Neural cell (in vitro differentiated cells): Measurements from ENCODE around the gene SNHG17.

Experiments used
- CTCF ChIP-seq: fragments of 450-650 bp; IDR thresholded peaks from 2 replicates; pipeline ENCODE4 v1.5.1; 2014; ENCODE audit warnings: antibody characterized with exemption, mild to moderate bottlenecking, moderate library complexity; ENCODE audit not compliant: poor library complexity, severe bottlenecking
- EZH2 ChIP-seq: fragments of 200-600, 300-800 bp; shearing (Covaris generic), sonication (generic); IDR thresholded peaks from 2 replicates; pipeline ENCODE4 v1.6.1; 2014; ENCODE audit warnings: antibody characterized with exemption, low read length, borderline replicate concordance, mild to moderate bottlenecking; ENCODE audit not compliant: insufficient read depth, poor library complexity, severe bottlenecking
- POLR2AphosphoS5 ChIP-seq: IDR thresholded peaks from 2 replicates; pipeline ENCODE4 v1.6.1; 2012
- RAD21 ChIP-seq: fragments of 450-650 bp; conservative IDR thresholded peaks from 2 replicates; pipeline ENCODE4 v1.6.1; 2014; ENCODE audit warnings: antibody characterized with exemption, mild to moderate bottlenecking, moderate library complexity
- REST ChIP-seq: IDR thresholded peaks from 2 replicates; pipeline ENCODE4 v1.6.1; 2012; ENCODE audit warnings: borderline replicate concordance
- SMC3 ChIP-seq: fragments of 450-650 bp; conservative IDR thresholded peaks from 2 replicates; pipeline ENCODE4 v1.6.1; 2014; ENCODE audit warnings: antibody characterized with exemption, mild to moderate bottlenecking, moderate library complexity; ENCODE audit not compliant: poor library complexity

- TF ChIP-seq SMC3 (no peak), EZH2 (no peak), CTCF (no peak), RAD21 (no peak), POLR2AphosphoS5 (no peak), REST (no peak)
Measured at GRCh38 chr20:38447931-38448675, 13.0 kb upstream of the SNHG17 start.
